Sigmoid colon (tissue), 7 donors: Measurements from ENCODE around the gene CPSF4L. TPM values are rescaled to one million over a fixed set of nuclear protein-coding genes. Genes with fewer than 3 reads are reported as not detected.

Experiments used
- DNase-seq: peaks from one replicate; pipeline ENCODE4 v3.0.0-alpha.2; 2019
- H3K27ac ChIP-seq, 4 donors: fragments of 200-600 bp; sonication (generic); one replicate each; pipeline ENCODE4 v1.5.1; 2016 to 2019; ENCODE audit warnings: mild to moderate bottlenecking in 1 of 4
- H3K27me3 ChIP-seq, 3 donors: fragments of 200-600 bp; sonication (generic); one replicate each; pipeline ENCODE4 v1.5.1; 2019; ENCODE audit warnings: mild to moderate bottlenecking in 1 of 3
- H3K36me3 ChIP-seq, 4 donors: fragments of 200-600 bp; sonication (generic); one replicate each; pipeline ENCODE4 v1.5.1; 2016 to 2019
- H3K4me1 ChIP-seq, 4 donors: fragments of 200-600 bp; sonication (generic); one replicate each; pipeline ENCODE4 v1.5.1; 2017 to 2019
- H3K4me3 ChIP-seq, 4 donors: fragments of 200-600 bp; sonication (generic); one replicate each; pipeline ENCODE4 v1.5.1; 2017 to 2019; ENCODE audit warnings: mild to moderate bottlenecking in 2 of 4, moderate library complexity in 1 of 4
- H3K9me3 ChIP-seq, 4 donors: fragments of 200-600 bp in 3 of 4; sonication (generic) in 3 of 4; one replicate each; pipeline versions ENCODE4 v1.5.1 to v1.6.1; 2013 to 2019
- CTCF ChIP-seq, 4 experiments: fragments of 450-650 bp in 3 of 4; fragments of 200-600 bp in 1 of 4; IDR thresholded peaks; one replicate each; pipeline ENCODE4 v1.5.1; 2016 to 2019; ENCODE audit warnings: antibody characterized with exemption in 4 of 4, mild to moderate bottlenecking in 3 of 4, moderate library complexity in 2 of 4
- EP300 ChIP-seq, 4 donors: sonication (generic); formaldehyde crosslinking; IDR thresholded peaks; one replicate each; pipeline ENCODE4 v1.6.1; 2017; ENCODE audit warnings: antibody characterized with exemption in 4 of 4
- POLR2A ChIP-seq, 2 donors: fragments of 450-650 bp; IDR thresholded peaks; one replicate each; pipeline ENCODE4 v1.6.1; 2016; ENCODE audit warnings: antibody characterized with exemption in 2 of 2, mild to moderate bottlenecking in 2 of 2, moderate library complexity in 2 of 2
- POLR2AphosphoS5 ChIP-seq, 4 donors: sonication (generic); formaldehyde crosslinking; IDR thresholded peaks; one replicate each; pipeline ENCODE4 v1.6.1; 2017; ENCODE audit warnings: antibody characterized with exemption in 4 of 4
- WGBS, 2 donors: extraction: QIAGEN DNeasy Blood & Tissue Kit; methylation state at CpG; one replicate each; pipeline ENCODE4 v1.1.7; 2013; 5-methylcytosine and 5-hydroxymethylcytosine counted together
- intact Hi-C: fragments of 100-400 bp; cut with DNase I; formaldehyde crosslinking; loops from one replicate; pipeline ENCODE4 v1.15.1; 2023
- polyA plus RNA-seq, 3 donors: library from polyadenylated mRNA; stranded (reverse); fragments of 200-250 nt; gene quantifications; one replicate each; pipeline ENCODE4 v1.2.3, GENCODE V29; 2013
- total RNA-seq, 4 donors: library from RNA; depleted of rRNA; stranded (reverse); fragments of >200 nt; gene quantifications; one replicate each; pipeline ENCODE4 v1.1.0, GENCODE V29; 2016
- donor health status: healthy with polysubstance abuse.
- donor health status: Bipolar disorder and iron deficiency.
- donor health status: healthy.

Gene CPSF4L
- total and polyA plus RNA-seq, 7 donors, result not detected

GRCh38 chr17:73203788-73204479 is 57.7 kb downstream of the CPSF4L start:
- peaks cover 20 to 100% (median 76%) of the 10 kb centered on the region in 4 donors for H3K36me3 ChIP-seq
- intact Hi-C loops, result no loop called here
- WGBS, 2 donors, result 49 to 56% methylated on average over 10 of the region's 10 CpGs

GRCh38 chr17:73203135-73203787 is 58.4 kb downstream of the CPSF4L start:
- Histone ChIP-seq H3K27me3 (no peaks in the 10 kb centered on the region), H3K27ac (peak overlapping the region in 3 of 4 donors; percentile 11 to 30 (median 28)), H3K36me3 (peaks cover 20 to 100% (median 78%) of the 10 kb centered on the region in 4 donors), H3K4me3 (no peak overlapping the region), H3K9me3 (no peaks in the 10 kb centered on the region), H3K4me1 (no peaks in the 10 kb centered on the region)
- TF ChIP-seq POLR2A (IDR thresholded peaks at IDR 0.05), result no peak
- peak in 2 of 4 donors; percentile 6 to 21 for TF ChIP-seq POLR2AphosphoS5 (IDR thresholded peaks at IDR 0.05)
- WGBS, 2 donors, result 8 to 31% methylated on average over 8 of the region's 8 CpGs
- DNase-seq, result no peak
- intact Hi-C loops, result no loop called here

More at GRCh38 chr17:73203788-73204479, 57.7 kb downstream of the CPSF4L start:
- Histone ChIP-seq H3K27me3 (no peaks in the 10 kb centered on the region), H3K4me1 (no peaks in the 10 kb centered on the region), H3K4me3 (no peak overlapping the region), H3K9me3 (no peaks in the 10 kb centered on the region), H3K27ac (peak overlapping the region in 2 of 4 donors; percentile 9 to 30)
- no peak for DNase-seq
- no peak for TF ChIP-seq CTCF (IDR thresholded peaks at IDR 0.05)
- no peak for TF ChIP-seq POLR2A (IDR thresholded peaks at IDR 0.05)
- no peak for TF ChIP-seq EP300 (IDR thresholded peaks at IDR 0.05)
- no peak for TF ChIP-seq POLR2AphosphoS5 (IDR thresholded peaks at IDR 0.05)

GRCh38 chr17:73201215-73202069 is 60.2 kb downstream of the CPSF4L start:
- intact Hi-C loops, result no loop called here
- no peaks in the 10 kb centered on the region for H3K27me3 ChIP-seq
- no peak overlapping the region for H3K4me3 ChIP-seq
- H3K27ac ChIP-seq, result no peak overlapping the region
- peaks cover 25 to 100% (median 81%) of the 10 kb centered on the region in 4 donors for H3K36me3 ChIP-seq
- H3K9me3 ChIP-seq, result no peaks in the 10 kb centered on the region
- peaks cover 0 to under 1% (median 0%) of the 10 kb centered on the region in 4 donors for H3K4me1 ChIP-seq
- TF ChIP-seq POLR2AphosphoS5 (IDR thresholded peaks at IDR 0.05) (no peak), CTCF (IDR thresholded peaks at IDR 0.05) (no peak), POLR2A (IDR thresholded peaks at IDR 0.05) (no peak), EP300 (IDR thresholded peaks at IDR 0.05) (no peak)
- WGBS, 2 donors, result 88 to 90% methylated on average over 19 of the region's 19 CpGs
- no peak for DNase-seq

GRCh38 chr17:73200476-73200875 is 61.2 kb downstream of the CPSF4L start:
- Histone ChIP-seq H3K27ac (no peak overlapping the region), H3K4me3 (no peak overlapping the region), H3K27me3 (no peaks in the 10 kb centered on the region), H3K36me3 (peaks cover 25 to 94% (median 74%) of the 10 kb centered on the region in 4 donors), H3K4me1 (peaks cover 0 to 4% (median 0%) of the 10 kb centered on the region in 4 donors), H3K9me3 (no peaks in the 10 kb centered on the region)
- intact Hi-C loops, result no loop called here
- DNase-seq, result no peak
- WGBS, 2 donors, result 88 to 93% methylated on average over 10 of the region's 10 CpGs
- TF ChIP-seq POLR2A (IDR thresholded peaks at IDR 0.05) (no peak), CTCF (IDR thresholded peaks at IDR 0.05) (no peak), EP300 (IDR thresholded peaks at IDR 0.05) (no peak), POLR2AphosphoS5 (IDR thresholded peaks at IDR 0.05) (no peak)
